ENCODE measurements around the gene ZNF862. TPM values are rescaled to one million over a fixed set of nuclear protein-coding genes. Genes with fewer than 3 reads are reported as not detected.

Gene ZNF862
- total RNA-seq, 1 experiment from 2014 or later = 1.9 TPM

- Histone ChIP-seq H3K27ac (ENCODE audit: insufficient read length, low read depth, low read length) (no peak overlapping the region), H3K23ac (ENCODE audit: insufficient read length, low read depth, low read length) (no peak overlapping the region), H3K4me1 (ENCODE audit: insufficient read depth, low read length) (no peaks in the 10 kb centered on the region), H2BK15ac (ENCODE audit: low read depth, low read length) (no peak overlapping the region), H2BK12ac (ENCODE audit: insufficient read length, low read depth, low read length) (no peak overlapping the region), H3K14ac (ENCODE audit: insufficient read depth, low read length) (no peak overlapping the region), H3K4me2 (ENCODE audit: insufficient read depth, insufficient read length, low read length) (no peak overlapping the region), H3K9ac (ENCODE audit: extremely low read depth, insufficient read length, low read length) (no peak overlapping the region), H3T11ph (ENCODE audit: low read length) (no peak overlapping the region), H3K4ac (ENCODE audit: low read depth, low read length) (no peak overlapping the region), H2BK120ac (ENCODE audit: low read depth, low read length, poor library complexity, severe bottlenecking) (no peak overlapping the region), H4K20me1 (ENCODE audit: control insufficient read depth, insufficient read depth, insufficient read length) (no peaks in the 10 kb centered on the region), H3K9me3 (ENCODE audit: control insufficient read depth, low read depth, low read length) (no peaks in the 10 kb centered on the region), H3K79me2 (ENCODE audit: insufficient read depth, low read length) (no peaks in the 10 kb centered on the region), H4K5ac (ENCODE audit: insufficient read length, low read depth, low read length) (no peak overlapping the region), H2BK5ac (ENCODE audit: insufficient read length, low read length) (no peak overlapping the region), H4K8ac (replicated peaks; ENCODE audit: insufficient read length, low read depth, low read length) (no peak overlapping the region), H4K91ac (ENCODE audit: insufficient read length, low read depth, low read length) (no peak overlapping the region), H3K56ac (ENCODE audit: insufficient read length, low read depth, low read length) (no peak overlapping the region), H2AFZ (ENCODE audit: low read length) (no peak overlapping the region), H2BK20ac (ENCODE audit: low read depth, low read length, poor library complexity, severe bottlenecking) (no peak overlapping the region), H3K79me1 (ENCODE audit: insufficient read depth, low read depth, low read length, poor library complexity, severe bottlenecking) (no peaks in the 10 kb centered on the region), H3K18ac (ENCODE audit: insufficient read length, low read depth, low read length) (no peak overlapping the region), H2AK5ac (ENCODE audit: insufficient read length, low read length) (no peak overlapping the region), H3K27me3 (ENCODE audit: insufficient read depth, low read length) (no peaks in the 10 kb centered on the region), H3K23me2 (ENCODE audit: insufficient read length, low read depth, low read length, poor library complexity, severe bottlenecking) (no peaks in the 10 kb centered on the region)
- H3K4me3 Mint-ChIP-seq = no peak overlapping the region
- no peak for DNase-seq
- H3K4me1 Mint-ChIP-seq = peaks cover 0 to 8% of the 10 kb centered on the region in 2 experiments; a peak in 3 of 4 replicates
- no peak for TF ChIP-seq CTCF (conservative IDR thresholded peaks at IDR 0.05)
- no peaks in the 10 kb centered on the region for H3K36me3 Mint-ChIP-seq (ENCODE audit: insufficient read depth in 1 of 3, low read depth in 3 of 3)
- H3K27ac Mint-ChIP-seq = no peak overlapping the region
- H3K9me3 Mint-ChIP-seq = no peaks in the 10 kb centered on the region
- WGBS (ENCODE audit: extremely low coverage, insufficient read length, low lambda C conversion rate) = no CpG with 5 or more reads among the region's 16 CpGs
- H3K27me3 Mint-ChIP-seq (ENCODE audit: low read depth) = peaks cover 13% of the 10 kb centered on the region
Observed at GRCh38 chr7:149801816-149802215, 36.4 kb upstream of the ZNF862 start.

Data from H9 (cell line).